GM12892 (cell line): ENCODE results near the gene ALDH1A3.

ENCODE experiments used
- POLR2A ChIP-seq: IDR thresholded peaks from 2 replicates; pipeline ENCODE4 v1.6.1; 2011; ENCODE audit warnings: low read depth, low read length, control low read depth
- POLR2AphosphoS5 ChIP-seq: IDR thresholded peaks from 2 replicates; pipeline ENCODE4 v1.6.1; 2011; ENCODE audit warnings: low read depth, low read length, control low read depth
- TAF1 ChIP-seq: IDR thresholded peaks from 2 replicates; pipeline ENCODE4 v1.6.1; 2011; ENCODE audit warnings: low read depth, mild to moderate bottlenecking, control low read depth, low read length, borderline replicate concordance

DNA sequence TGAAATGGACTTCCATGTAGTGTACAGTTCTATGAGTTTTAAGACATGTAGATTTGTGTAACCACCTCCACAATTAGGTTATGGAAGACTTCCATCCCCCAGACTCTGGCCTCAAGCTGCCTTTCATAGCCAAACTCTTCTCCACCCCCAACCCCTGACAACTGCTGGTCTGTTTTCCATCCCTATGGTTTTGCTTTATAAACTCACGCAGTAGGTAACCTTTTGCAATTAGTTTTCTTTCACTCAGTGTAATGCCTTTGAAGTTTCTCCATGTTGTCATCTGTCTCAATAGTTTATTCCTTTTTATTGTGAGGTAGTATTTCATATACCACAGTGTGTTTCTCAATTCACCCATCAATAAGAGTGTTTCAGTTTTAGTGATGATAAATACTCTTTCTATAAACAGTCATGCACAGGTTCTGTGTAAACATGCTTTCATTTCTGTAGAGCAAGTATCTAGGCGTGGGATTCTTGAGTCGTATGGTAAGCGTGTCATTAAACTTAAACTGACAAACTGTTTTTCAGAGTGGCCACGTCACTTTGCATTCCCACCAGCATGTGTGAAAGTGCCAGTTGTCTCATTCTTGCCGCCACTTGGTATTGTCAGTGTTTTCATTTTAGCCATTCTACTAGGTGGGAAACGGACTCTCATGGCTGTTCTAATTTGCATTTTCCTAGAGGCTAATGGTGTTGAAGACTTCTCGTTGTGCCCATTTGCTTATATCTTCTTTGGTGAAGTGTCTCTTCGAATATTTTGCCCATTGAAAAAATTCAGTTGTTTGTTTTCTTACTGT is 47.3 kb upstream of the ALDH1A3 start:
- TF ChIP-seq POLR2A, result no peak
- no peak for TF ChIP-seq TAF1
- TF ChIP-seq POLR2AphosphoS5, result no peak
